Heart left ventricle (tissue), 16 donors: ENCODE measurements around the gene CNTN5. TPM values are rescaled to one million over a fixed set of nuclear protein-coding genes. Genes with fewer than 3 reads are reported as not detected.
"Not testable (repeated sequence)": the region's sequence is repeated elsewhere in the genome, so short reads cannot be mapped to it uniquely, and the experiment has no call there.

Source experiments
- ATAC-seq, 4 donors: fragments of 200-7000 bp; cut with Tn5 transposase; one replicate each; pipeline ENCODE4 v1.9.1; 2020 to 2022; ENCODE audit warnings: moderate library complexity in 4 of 4, mild to moderate bottlenecking in 3 of 4, moderate number of reproducible peaks in 1 of 4
- DNase-seq, 5 donors: peaks; one replicate each; pipeline ENCODE4 v3.0.0-alpha.2; 2020
- H3K27ac ChIP-seq, 12 donors: fragments of 200-600 bp; sonication (generic) in 4 of 12; one replicate each; pipeline versions ENCODE4 v1.5.0 to v1.8.0; 2016 to 2022; ENCODE audit warnings: mild to moderate bottlenecking in 2 of 12
- H3K27me3 ChIP-seq, 9 donors: fragments of 200-600 bp; sonication (generic) in 2 of 9; one replicate each; pipeline versions ENCODE4 v1.5.1 to v1.8.0; 2016 to 2022; ENCODE audit warnings: mild to moderate bottlenecking in 3 of 9
- H3K36me3 ChIP-seq, 9 donors: fragments of 200-600 bp; sonication (generic) in 2 of 9; one replicate each; pipeline versions ENCODE4 v1.5.0 to v1.8.0; 2018 to 2022; ENCODE audit warnings: mild to moderate bottlenecking in 2 of 9
- H3K4me1 ChIP-seq, 12 donors: fragments of 200-600 bp; sonication (generic) in 4 of 12; one replicate each; pipeline versions ENCODE4 v1.5.0 to v1.8.0; 2016 to 2022; ENCODE audit warnings: mild to moderate bottlenecking in 3 of 12
- H3K4me3 ChIP-seq, 12 donors: fragments of 200-600 bp; sonication (generic) in 4 of 12; one replicate each; pipeline versions ENCODE4 v1.5.0 to v1.8.0; 2017 to 2022; ENCODE audit warnings: mild to moderate bottlenecking in 9 of 12, moderate library complexity in 4 of 12
- H3K9me3 ChIP-seq, 12 donors: fragments of 200-600 bp; sonication (generic) in 4 of 12; one replicate each; pipeline versions ENCODE4 v1.5.0 to v1.8.0; 2016 to 2022; ENCODE audit warnings: mild to moderate bottlenecking in 1 of 12
- CTCF ChIP-seq, 12 donors: fragments of 200-600 bp; sonication (generic) in 4 of 12; IDR thresholded peaks; one replicate each; pipeline versions ENCODE4 v1.5.0 to v1.8.0; 2018 to 2022; ENCODE audit warnings: antibody characterized with exemption in 12 of 12, mild to moderate bottlenecking in 5 of 12
- POLR2A ChIP-seq, 2 donors: fragments of 450-650 bp; IDR thresholded peaks; one replicate each; pipeline ENCODE4 v1.6.1; 2017; ENCODE audit warnings: antibody characterized with exemption in 2 of 2, mild to moderate bottlenecking in 2 of 2, moderate library complexity in 2 of 2
- WGBS, 4 donors: extraction: QIAGEN DNeasy Blood & Tissue Kit in 2 of 4; methylation state at CpG; one replicate each; pipeline versions ENCODE4 v1.1.5 to v1.1.7; 2013 to 2018; 5-methylcytosine and 5-hydroxymethylcytosine counted together
- intact Hi-C, 10 donors: fragments of 100-400 bp; cut with DNase I; formaldehyde crosslinking; loops; one replicate each; pipeline versions ENCODE4 v1.11.1 to v1.14.2; 2022
- polyA plus RNA-seq, 2 donors: library from polyadenylated mRNA; stranded (reverse); fragments of 200-250 nt; gene quantifications; one replicate each; pipeline ENCODE4 v1.2.3, GENCODE V29; 2013
- total RNA-seq, 9 donors: library from RNA; depleted of rRNA in 2 of 9; stranded (reverse); fragments of >200 nt in 2 of 9; fragmentation: NEBNext Ultra II Directional in 3 of 9; extraction: Animal tissue kit (Norgen Biotek cat#: 25700) in 3 of 9; gene quantifications; one replicate each; pipeline versions ENCODE4 v1.1.0 to v1.2.4, GENCODE V29; 2016 to 2023
- donor health status: ischemic (EF 13 %, LVEDD 7.1; RV severe dilation, severe dysfunction).
- donor health status: healthy with polysubstance abuse.
- donor health status: DM: no; HTN: yes; CAD: no.
- donor health status: DM: no; HTN: no; CAD: no.
- donor health status: ischemic (EF 25% LVEDD 6.9; RV normal size, moderate dysfunction).
- donor health status: ischemic (EF 25% LVEDD 5.7; RV mildly dilated, moderate dysfunction).
- donor health status: healthy.
- donor health status: DM: yes; HTN: yes; CAD: no.
- donor health status: ischemic (EF 35%, LVEDD 5.7; RV mildly dilated, moderate dysfunction).
- donor health status: nonischemic (EF 11% LVEDD 7.7; RV severe dilation, severe dysfunction).
- donor health status: DM: yes; HTN: yes; CAD: no.
- donor health status: PGD.
- donor health status: ischemic (EF 29% LVEDD 5.4; RV normal size, mild dysfunction).
- donor health status: nonischemic (EF 23%, LVEDD 6.1; RV moderate dilation, normal function).

The CNTN5 gene
- total and polyA plus RNA-seq, 11 donors, result 0.11 to 0.16 TPM; not detected in 9

DNA sequence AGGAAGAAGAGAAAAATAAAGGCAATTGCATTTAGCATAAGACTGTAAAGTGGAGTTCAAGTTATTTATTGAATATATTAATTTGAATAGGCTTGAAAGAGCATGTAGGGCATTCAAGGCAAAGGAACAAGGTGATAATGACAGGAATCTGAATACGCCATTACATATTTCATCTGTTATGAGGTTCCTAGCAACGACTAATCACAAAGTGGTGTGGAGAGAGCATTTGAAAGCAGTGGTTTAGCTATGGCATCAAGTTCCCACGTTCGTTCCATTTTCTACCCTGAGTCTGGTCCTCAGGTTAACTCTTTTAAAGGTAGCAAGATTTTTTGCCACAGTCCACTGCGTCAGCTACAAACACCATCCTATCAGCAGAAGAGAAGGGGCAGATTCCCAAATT lies 59.4 kb downstream of the CNTN5 start:
- DNase-seq (no peak), ATAC-seq (no peak)
- Histone ChIP-seq H3K27ac (no peak overlapping the region), H3K4me3 (no peak overlapping the region), H3K9me3 (no peaks in the 10 kb centered on the region), H3K27me3 (no peaks in the 10 kb centered on the region), H3K4me1 (no peaks in the 10 kb centered on the region), H3K36me3 (no peaks in the 10 kb centered on the region)
- TF ChIP-seq CTCF (IDR thresholded peaks at IDR 0.05) (no peak), POLR2A (IDR thresholded peaks at IDR 0.05) (no peak)
- 61 to 68% (median 65%) methylated on average over 5 of the region's 5 CpGs for WGBS, 4 donors
- intact Hi-C loops, result no loop called here

DNA sequence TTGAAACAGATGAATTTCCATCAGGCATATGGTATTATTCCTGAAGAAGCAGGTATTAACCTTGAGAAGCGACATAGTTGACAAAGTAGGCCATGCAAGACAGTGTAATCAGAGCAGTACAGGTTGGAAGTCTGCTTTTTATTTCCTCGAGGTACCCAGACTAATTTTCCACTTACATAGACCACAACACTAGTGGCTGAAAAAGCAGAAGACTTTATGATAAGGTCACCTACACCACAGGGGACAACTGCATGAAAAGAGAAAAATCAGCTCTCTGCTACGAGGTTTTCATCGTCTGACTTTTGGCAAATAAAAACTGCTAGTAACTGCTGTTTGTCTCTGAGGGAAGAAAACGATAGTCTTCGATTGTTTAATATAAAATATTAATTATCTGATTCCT lies 77.5 kb downstream of the CNTN5 start:
- WGBS, 4 donors, result 68 to 78% (median 77%) methylated on average over 6 of the region's 6 CpGs
- Histone ChIP-seq H3K36me3 (no peaks in the 10 kb centered on the region), H3K27me3 (no peaks in the 10 kb centered on the region), H3K4me1 (no peaks in the 10 kb centered on the region), H3K4me3 (no peak overlapping the region), H3K9me3 (peaks cover 0 to 4% (median 0%) of the 10 kb centered on the region in 12 donors), H3K27ac (no peak overlapping the region)
- TF ChIP-seq POLR2A (IDR thresholded peaks at IDR 0.05) (no peak), CTCF (IDR thresholded peaks at IDR 0.05) (no peak)
- intact Hi-C loops, result no loop called here
- no peak for DNase-seq
- no peak for ATAC-seq

DNA sequence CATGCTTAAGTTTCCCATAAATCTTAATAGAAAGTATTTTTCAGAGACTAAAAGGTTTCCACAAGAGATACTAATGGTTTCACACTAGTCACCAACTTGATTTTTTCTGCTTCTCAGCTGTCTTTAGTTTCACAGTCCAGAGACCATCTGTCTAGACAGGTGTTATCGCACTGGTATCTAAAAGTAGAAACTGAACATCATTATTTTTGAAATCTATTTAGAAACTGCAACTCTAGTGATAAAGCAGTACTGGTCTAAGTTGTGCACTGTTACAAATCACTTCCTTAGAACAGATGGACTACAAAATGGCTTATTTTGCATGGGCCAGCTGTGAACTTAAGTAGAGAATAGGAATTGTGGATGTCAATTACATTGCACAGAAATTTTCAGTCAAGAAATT lies 78.0 kb downstream of the CNTN5 start:
- 59 to 76% (median 67%) methylated on average over 1 of the region's 1 CpG for WGBS, 4 donors

DNA sequence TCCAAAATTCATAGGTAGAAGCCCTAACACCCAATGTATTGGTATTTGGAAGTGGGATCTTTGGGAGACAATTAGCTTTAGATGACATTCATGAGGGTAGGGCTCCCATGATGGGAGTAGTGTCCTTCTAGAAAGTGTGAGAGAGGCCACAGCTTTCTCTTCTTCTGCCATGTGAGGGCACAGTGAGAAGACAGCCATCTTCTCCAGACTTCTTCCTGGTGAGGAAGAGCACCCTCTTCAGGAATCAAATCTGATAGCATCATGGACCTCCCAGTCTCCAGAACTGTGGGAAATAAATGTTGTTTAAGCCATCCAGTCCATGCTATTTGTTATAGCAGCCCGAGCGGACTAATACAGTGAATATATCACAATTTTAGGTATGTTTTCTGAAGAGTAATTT lies 96.9 kb downstream of the CNTN5 start:
- Histone ChIP-seq H3K36me3 (no peaks in the 10 kb centered on the region), H3K9me3 (peaks cover 0 to 8% (median 0%) of the 10 kb centered on the region in 12 donors), H3K27me3 (no peaks in the 10 kb centered on the region), H3K4me3 (no peak overlapping the region), H3K27ac (no peak overlapping the region), H3K4me1 (no peaks in the 10 kb centered on the region)
- no peak for TF ChIP-seq CTCF (IDR thresholded peaks at IDR 0.05)
- no peak for TF ChIP-seq POLR2A (IDR thresholded peaks at IDR 0.05)
- no peak for ATAC-seq
- intact Hi-C loops, result no loop called here
- WGBS, 4 donors, result 87 to 94% (median 91%) methylated on average over 2 of the region's 2 CpGs
- no peak for DNase-seq

More for the DNA sequence above, 78.0 kb downstream of the CNTN5 start:
- Histone ChIP-seq H3K4me3 (no peak overlapping the region), H3K27ac (no peak overlapping the region), H3K4me1 (no peaks in the 10 kb centered on the region), H3K9me3 (peaks cover 0 to 4% (median 0%) of the 10 kb centered on the region in 12 donors), H3K36me3 (no peaks in the 10 kb centered on the region), H3K27me3 (no peaks in the 10 kb centered on the region)
- ATAC-seq (no peak), DNase-seq (no peak)
- intact Hi-C loops, result no loop called here
- TF ChIP-seq CTCF (IDR thresholded peaks at IDR 0.05) (no peak), POLR2A (IDR thresholded peaks at IDR 0.05) (no peak)

DNA sequence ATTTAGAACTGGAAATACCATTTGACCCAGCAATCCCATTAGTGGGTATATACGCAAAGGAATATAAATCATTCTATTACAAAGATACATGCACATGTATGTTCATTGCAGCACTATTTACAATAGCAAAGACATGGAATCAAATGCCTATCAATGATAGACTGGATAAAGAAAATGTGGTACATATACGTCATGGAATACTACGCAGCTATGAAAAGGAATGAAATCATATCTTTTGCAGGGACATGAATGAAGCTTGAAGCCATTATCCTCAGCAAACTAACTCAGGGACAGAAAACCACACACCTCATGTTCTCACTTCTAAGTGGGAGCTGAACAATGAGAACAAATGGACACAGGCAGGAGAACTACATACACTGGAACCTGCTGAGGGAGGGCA lies 113.1 kb downstream of the CNTN5 start:
- intact Hi-C loops, H3K4me1 ChIP-seq, ATAC-seq, H3K36me3 ChIP-seq, H3K9me3 ChIP-seq, DNase-seq, H3K27ac ChIP-seq, H3K27me3 ChIP-seq, H3K4me3 ChIP-seq: not testable (repeated sequence)
- 77 to 96% (median 95%) methylated on average over 3 of the region's 3 CpGs for WGBS, 4 donors
